Endometrial microvascular endothelial cells (primary cell): Measurements from ENCODE around the gene MOB3B. TPM values are rescaled to one million over a fixed set of nuclear protein-coding genes. Genes with fewer than 3 reads are reported as not detected.

Experiments
- in situ Hi-C: cut with HindIII; loops from 2 replicates; pipeline ENCODE4 v1.10.0; 2017; ENCODE audit warnings: low sequenced_read_pairs, low pct_unique_long_range_greater_than_20kb; ENCODE audit errors: inconsistent ontology term
- total RNA-seq: library from RNA; depleted of rRNA; stranded (reverse); fragments of >200 nt; gene quantifications from one replicate; pipeline ENCODE4 v1.2.3, GENCODE V29; 2015; ENCODE audit errors: inconsistent ontology term

Gene MOB3B
- total RNA-seq, 1 donor from 2014 or later, result 0.09 TPM

DNA sequence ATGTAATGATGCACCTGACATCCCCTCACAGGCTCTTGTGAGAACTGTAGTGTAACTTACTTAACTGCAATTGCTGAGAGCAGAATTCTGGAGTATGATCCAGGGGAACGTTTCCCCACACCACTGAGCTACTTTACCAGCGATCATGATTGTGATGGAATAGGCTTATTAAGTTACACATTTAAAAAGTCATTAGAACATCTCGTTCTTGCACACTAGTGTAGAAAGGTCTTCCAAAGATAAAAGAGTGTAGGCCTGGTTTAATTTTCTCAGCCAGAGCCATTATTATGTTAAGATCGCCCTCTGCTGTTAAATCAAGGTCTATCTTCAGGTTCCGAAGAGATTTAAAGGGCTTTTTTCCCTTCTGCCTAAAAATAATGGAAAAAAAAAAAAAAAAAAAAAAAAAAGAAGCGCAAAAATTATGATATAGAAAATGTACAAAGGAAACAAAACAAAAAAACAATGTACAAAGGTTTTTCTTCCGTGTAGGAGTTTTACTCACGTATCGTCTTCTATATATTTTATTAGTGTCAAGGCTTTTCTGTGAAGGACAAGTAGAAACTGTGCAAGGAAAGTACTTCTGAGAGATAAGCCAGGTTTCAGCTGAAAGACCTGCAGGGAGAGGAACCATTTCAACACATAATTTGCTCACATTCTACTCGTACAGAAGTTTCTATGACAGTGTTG lies 18.6 kb upstream of the MOB3B start:
- in situ Hi-C loops, result no loop called here

DNA sequence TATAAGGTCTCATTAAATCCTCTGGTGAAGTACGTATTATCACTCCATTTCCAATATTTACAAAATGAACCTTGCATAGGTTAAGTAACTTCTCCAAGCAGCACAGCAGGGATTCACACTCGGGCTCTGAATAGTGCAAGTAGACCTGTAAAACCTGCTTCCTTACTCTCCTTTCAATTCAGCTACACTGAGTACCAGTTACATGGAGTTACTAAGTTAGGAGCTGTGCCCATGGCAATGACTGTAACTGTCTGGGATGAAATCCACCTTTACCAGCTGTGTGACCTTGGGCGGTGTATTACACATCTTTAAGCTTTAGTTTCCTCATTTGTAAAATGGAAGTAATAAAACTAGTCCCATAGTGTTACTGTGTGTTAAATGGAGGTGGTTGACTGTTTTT lies 15.9 kb upstream of the MOB3B start:
- in situ Hi-C loops, result no loop called here

DNA sequence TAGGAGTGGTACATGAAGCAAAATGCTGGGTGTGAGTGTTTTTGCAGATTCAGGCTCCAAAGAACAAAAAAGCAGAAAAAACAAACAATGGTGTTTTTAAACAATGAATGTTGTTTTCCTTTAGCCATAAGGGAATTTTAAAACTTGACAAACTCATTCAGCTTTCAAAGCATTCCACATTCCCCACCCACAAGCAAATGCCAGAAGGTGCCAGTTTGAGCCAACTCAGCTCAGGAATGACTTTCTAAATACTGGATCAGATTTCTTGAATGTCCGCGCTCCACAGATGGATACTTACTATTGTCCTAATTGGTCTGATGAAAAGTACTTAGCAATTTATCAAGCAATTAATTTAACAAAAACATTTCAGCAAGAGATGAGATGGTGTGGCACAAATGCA lies 12.9 kb upstream of the MOB3B start:
- in situ Hi-C loops, result no loop called here

DNA sequence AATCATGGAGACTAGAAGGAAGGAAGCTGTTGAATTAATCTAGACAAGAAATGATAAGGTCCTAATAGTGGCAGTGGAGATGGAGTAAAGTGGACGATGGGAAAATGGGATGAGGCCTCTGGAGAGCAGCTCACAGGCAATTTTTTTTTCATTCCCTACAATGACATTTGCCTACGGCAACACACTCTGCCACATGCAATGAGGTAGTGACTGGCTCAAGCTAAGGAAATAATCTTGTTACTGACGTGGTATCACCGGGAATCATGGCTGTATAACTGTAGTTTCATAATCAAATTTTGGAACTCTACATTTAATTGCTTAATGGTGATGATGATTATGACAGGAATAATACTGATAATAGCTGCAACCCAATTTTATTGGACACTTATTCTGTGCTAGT lies 12.1 kb upstream of the MOB3B start:
- in situ Hi-C loops, result no loop called here

DNA sequence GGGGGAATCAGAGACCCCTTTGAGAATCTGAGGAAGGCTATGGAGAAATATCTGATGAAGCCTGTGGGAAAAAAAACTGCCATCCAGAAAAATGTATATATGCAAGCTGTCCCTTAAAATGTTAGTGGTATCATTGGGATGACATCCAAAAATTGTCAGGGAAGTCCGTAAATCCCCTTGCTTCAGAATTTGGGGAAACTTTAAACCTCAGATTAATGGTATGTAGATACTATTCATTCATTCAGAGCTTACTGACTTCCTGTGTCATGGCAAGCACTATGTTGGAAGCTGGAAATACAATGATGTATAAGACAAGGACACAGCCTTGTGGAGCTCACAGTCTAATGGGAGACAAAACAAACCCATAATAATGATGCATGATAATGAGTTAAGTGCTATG lies 10.9 kb upstream of the MOB3B start:
- in situ Hi-C loops, result no loop called here

DNA sequence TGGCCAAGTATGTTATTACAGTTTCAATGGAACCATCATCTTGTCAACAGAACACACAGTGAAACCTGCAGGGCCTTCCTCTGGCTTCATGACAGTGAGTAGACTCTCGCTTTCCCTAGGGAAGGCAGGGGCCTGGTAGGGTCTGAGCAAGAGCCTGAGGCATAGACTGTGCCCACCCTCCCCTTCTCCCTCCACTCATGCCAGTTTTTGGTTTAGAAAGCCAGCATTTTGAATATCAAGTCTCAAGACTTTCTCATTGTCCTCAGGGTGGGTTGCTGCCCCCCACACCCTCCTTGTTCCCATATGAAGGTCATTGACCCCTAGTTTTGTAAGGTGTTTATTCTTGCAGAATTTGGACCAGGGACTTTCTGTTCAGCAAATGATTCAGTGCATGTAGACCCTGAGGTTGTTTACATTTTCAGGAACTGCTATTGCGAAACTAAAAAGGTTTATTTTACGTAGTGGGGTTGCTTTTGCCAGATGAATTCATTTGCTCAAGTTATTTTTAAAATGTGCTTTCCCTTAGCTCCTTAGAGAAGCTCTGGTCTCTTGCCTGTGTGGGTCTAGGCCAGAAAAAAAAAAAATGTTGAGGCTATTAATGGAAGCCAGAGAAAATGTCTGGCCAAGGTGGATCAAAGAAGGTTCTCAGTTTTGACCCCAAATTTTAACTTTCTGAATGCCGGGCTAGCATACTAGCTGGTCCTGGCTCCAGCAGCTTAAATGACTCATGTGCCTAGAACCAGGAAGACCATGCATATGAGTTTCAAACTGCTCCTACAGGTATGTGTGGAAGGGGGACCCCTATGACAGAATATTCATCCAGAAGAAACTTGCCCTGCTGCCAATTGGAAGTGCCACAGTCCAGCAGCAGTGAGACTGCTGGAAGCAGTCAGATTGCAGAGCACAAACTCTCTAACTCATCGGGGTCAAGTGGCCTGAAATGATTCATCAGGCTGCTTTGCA lies 10.1 kb upstream of the MOB3B start:
- in situ Hi-C loops, result no loop called here

DNA sequence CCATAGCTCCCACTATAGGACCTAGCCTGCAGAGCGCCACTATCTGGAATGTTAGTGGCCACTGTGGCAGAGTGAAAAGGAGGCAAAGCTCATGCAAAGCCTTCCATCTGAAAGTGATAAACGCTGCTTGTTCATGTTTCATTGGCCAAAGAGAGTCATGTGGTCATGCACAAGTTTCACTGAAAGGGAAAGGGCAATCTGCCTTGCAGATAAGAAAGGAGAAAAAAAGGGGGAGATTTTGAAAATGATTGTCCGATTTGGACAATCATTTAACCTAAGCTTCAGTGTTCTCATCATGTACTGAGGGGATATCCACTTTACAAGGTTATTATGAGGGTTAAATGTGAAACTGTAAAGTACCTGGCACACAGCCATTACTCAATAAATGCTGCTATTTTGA lies 9.0 kb upstream of the MOB3B start:
- in situ Hi-C loops, result no loop called here

DNA sequence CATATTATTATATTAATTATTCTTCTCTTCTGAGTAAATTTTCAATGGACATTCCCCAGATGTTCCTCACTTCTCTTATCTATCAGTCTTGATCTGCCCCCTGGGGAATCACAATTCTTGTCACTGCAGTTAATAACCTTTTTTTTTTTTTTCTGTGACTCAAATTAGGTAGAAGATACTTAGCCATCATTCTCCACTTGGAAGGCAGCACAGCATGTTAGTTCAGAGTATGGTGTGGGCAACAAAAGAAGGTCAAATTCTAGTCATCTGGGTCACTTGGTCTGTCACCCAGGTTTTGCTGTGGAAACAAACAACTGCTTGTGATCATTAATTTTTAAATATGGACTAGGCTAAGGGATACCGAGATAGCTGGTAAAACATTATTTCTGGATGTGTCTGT lies 8.1 kb upstream of the MOB3B start:
- in situ Hi-C loops, result no loop called here

DNA sequence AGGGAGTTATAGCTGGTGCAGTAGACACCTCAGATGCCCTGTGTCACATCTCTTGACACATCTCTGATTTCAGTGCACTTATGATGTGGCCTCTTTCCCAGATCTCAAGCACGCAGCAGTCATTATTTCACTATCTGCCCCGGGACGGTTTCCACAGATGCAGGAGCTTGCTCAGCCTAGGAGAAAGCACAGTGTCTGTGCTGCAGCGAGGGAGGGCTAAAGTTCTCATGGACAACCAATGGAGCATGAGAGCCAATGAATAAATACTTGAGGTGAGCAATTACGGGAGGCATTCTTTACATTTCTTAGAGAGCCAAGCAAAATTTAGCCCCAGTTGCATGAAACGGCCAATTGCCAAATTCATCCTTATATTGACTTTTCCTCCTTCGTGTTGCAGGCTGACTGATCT lies 7.4 kb upstream of the MOB3B start:
- in situ Hi-C loops, result no loop called here

DNA sequence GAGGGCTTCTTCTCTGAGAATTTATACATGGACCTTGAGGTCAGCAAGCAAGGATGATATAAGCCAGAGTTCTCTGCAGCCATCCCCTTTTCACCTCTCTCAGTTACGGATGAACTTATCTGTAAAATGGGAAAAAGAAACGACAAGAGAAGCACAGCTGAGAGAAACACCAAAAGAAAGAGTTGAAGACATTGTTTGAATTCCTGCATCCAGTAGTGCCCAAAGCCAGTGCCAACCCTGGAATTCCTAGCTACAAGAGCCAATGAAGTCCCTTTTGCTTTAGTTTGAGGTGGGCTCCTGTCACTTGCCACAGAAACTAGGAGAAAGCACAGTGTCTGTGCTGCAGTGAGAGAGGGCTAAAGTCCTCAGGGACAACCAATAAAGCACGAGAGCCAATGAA lies 6.6 kb upstream of the MOB3B start:
- in situ Hi-C loops, result no loop called here

DNA sequence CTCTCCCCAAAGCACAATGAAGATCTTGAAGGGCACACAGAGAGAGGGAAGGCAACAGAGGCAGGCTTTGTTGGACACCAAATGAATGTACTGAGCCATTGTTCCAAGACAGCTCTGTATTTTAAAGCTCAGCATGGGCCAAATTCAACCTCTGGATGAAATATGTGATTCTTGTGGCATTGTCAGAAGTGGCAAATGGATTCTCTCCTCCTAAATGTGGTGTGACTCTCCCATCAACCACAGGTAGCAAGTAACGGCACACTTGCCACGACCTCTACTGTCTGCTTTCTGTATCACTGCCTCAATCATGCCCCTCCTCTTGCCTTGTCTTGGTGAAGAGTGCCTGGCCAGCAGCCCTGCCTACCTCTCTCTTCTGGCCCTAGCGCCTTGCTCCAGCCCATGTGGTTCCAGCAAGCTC lies 6.1 kb upstream of the MOB3B start:
- in situ Hi-C loops, result no loop called here

DNA sequence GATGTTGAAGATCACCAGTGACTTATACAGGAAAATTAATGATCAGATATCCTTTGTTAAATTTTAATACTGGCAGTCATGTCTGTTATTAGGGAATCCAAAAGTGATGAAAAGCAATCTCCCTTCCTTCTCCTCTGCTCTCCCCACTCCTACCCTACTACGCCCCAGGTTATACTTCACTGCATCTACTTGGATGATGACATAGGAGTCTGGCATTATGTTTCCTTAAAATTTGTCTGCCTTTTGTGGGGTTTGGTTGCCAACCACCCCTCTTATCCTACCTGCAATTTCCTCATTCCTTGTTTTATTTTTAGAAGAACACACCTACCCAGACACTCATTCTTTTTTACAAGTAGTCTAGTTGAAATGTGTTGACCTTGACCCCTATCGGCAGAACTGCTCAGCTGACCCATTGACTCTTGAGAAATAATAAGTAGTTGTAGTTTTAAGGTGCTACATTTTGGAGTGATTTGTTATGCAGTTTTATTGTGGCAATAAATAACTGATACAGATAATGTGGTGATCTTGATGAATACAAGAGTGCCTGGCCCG lies 5.1 kb upstream of the MOB3B start:
- in situ Hi-C loops, result no loop called here

DNA sequence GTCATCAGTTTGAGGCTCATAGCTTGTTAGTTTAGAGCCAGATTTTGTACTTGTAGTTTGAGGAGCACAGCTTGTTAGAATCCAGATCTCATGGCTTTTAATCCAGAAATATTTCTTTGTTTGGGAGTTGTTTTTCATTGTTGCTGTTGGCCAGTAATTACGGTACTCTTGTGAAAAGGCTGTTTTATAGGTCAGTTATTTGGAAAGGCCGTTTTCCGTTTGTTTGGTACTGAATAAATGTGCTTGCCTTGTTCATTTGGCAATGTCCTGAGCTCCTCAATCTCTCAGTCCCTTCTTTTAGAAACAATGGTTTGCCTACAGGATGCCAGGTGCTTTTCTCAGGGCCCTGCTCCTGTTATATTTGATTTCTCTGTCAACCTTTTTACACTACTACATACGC lies 4.5 kb upstream of the MOB3B start:
- in situ Hi-C loops, result no loop called here

DNA sequence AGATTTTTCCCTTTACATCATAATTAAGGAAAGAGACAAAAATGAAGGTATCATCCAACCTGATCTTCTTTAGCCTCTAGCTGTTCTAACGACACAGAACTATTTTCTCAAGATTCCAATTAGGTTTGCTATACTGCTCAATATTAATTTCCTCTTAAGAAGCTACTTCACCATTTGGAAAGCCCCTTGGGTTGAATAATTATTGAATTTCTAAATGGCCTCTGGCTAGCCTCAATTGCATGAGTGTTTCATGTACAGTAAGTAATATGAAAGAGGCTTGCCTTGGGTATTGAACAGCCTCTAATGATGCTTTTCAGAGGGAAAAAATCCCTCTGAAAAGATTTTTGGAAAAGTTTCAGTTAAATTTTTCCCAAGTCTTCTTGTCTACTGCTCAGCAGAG lies 3.7 kb upstream of the MOB3B start:
- in situ Hi-C loops, result no loop called here

DNA sequence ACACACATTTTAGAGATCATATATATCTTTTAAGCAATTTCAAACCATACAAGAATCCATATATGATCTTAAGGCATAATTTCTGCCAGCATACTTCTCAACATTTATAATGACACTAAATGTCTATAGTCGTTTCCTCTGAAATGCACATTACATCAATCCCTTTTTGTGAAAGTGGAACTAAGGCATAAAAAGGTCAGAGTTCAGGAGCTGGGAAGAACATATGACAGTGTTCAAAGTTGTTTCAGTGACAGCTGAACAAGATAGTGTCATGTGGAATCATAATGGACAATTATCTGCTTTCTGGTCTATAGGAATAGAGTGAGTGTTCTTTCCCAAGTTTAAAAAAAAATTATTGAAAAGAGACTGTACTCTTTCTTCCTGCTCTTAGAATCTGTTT lies 2.4 kb upstream of the MOB3B start:
- in situ Hi-C loops, result no loop called here

DNA sequence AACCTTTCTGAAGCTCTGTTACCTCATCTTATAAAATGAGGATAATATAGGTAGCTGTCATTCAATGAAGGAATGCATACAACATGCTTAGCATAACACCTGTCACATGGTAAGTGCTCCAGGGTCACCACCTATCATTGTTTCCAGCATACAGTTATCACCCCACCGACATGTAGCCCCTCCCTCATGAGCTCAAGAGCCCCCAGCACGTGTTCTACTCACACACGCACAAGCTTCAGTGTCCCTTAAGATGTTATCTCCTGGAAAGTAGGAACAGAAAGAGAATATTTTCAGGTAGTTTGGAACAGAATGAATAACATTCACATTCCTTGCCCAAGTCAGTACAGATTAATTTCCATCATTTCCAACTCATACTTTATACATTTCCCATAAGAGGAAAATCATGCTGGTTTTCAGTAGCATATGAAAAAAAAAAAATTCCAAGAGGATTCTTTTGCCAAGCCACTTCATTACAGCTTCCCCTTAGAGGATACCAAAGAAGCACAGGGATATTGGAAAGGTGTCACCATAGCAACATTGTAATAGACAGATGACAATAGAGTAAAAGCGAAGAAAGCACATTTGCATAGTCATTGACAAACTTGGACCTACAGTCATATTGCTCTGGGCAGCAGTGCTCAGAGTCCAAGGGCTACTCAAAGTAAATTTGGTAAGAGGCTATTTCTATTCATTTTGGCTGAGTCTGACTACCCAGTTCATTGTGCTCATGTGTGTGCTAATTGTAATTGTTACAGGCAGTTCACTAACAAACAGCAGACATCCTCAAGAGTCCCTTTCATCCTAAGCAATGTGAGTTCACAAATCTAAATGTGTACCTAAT lies 1.5 kb upstream of the MOB3B start:
- in situ Hi-C loops, result no loop called here

DNA sequence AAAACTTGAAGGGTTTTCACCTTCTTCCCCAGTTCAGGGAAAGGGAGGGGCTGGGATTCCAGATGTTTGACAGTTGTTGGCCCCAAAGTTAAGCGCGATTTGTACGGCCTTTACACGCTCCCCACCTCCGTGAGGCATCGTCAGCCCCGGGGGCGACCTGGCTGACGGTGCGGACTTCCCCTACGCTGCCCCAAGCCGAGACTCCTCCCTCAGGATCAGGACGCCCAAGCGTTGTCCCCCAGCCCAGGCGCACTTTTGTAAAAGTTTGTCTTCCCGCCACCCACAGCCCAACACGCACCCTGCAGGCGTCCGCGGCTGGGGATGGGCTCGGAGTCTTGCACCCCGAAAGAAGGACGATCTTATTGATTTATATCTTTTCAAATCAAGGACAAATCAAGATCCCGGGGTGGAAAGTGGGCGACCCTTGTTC lies 713 bp downstream of the MOB3B start:
- in situ Hi-C loops, result loop anchor here (10.0 kb wide), 1 partner anchor 194 kb away; no protein-coding TSS in a partner anchor

DNA sequence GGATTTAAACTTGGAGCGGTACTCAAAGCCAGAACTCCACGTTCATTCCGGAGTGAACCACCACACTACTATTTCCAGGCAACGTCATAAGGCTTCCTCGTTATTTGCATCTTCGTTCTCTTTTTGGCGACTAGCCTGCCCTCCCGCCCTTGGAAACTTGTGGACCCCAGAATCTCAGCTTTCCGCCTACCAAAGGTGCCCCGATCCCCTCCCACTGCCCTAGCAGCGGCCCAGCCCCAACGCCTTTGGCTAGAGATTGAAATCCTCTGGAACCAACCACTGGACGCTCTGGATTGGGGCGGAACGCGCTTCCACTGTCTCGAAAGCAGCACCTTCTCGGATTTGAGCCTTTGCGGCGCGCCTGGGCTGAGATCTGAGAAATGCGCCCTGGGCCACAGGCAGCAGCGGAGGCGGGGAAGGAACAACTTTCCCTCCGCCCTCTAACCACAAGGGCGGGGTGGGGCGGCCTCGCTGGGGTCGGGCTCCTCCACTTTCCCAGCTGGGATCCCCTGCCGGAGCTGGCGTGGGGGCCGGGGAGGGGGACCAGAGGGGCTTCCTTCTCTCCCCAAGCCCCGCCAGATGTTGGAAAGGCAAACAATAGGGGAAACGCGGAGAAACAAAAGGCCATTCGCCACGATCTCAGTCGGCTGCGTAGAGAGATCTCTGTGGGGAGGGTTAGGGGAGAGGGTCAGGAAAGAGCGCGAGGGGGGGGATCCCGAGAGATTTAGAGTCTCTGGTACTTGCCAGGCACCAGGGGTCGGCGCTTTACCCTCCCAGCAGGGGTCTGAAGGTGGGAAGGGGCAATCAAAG lies 1.3 kb downstream of the MOB3B start:
- in situ Hi-C loops, result loop anchor here (10.0 kb wide), 1 partner anchor 193 kb away; no protein-coding TSS in a partner anchor
